ENCODE results near the gene TMEM259.

TMEM259 gene

DNA sequence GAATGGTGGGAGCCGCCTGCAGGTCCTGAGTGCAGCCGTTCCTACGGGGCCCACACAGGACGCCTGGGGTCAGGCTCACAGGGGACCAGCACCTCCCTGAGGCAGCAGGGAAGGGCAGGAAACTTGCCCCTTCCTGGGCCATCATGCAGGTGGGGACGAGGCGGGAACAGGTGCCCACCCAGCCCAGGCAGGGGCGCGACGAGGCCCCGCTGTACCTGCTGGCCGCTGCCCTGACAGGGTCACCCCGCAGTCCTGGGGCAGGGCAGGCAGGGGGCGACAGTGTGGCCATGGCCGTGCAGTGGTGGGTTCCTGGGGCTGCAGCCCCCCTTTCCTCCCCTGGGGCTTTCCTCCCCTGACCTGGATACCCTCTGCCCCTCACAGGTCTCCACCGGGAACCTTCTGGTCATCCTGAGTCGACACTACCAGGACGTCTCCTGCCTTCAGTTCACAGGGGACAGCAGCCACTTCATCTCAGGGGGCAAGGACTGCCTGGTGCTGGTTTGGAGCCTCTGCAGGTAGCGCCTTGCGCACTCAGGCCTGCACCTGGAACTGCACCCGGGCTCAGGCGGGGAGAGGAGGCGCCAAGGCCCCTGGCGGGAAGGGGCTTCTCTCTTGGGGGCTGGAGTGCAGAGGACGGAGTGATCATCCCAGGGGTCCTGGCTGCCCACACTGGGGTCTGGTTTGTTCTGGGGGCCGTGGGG, 31.4 kb downstream of the TMEM259 start:
- DNase-seq (ENCODE audit: low read depth, low spot score) = peak; percentile 57

DNA sequence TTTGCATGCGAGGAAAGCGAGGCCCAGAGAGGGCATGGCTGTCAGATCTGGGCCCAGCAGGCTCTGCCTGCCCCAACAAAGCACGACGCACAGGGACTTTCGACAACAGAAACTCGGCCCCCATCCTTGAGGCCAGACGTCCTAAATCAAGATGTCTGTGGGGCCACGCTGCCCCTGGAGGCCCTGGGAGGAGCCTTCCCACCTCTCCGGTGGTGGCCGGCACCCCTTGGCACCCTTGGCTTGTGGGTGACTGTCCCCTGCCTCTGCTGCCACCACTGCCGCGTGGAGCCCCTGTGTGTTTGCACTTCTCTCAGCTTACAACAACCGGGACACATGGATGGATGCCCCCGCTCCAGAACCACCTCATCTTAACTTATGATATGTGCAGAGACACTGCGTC, 32.4 kb downstream of the TMEM259 start:
- no peak for DNase-seq (ENCODE audit: low read depth, low spot score)

DNA sequence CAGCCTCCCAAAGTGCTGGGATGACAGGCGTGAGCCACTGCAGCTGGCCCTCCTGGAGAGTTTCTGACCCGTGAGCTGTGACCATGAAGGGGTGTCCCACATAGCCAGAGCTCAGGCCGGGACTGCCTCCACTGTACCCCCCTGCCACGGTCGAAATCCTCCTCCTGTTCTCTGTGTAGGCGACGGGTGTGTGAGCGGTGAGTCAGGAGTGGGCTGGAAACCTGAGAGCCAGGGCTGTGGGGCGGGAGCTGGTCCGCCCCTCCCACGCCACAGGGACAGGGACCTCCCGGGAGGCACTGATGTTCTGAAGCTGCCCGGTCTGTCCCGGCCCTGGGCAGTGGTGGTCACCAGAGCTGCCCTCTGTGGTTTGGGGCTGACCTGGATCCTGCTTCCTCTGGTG, 32.8 kb downstream of the TMEM259 start:
- DNase-seq (ENCODE audit: low read depth, low spot score) = no peak

DNA sequence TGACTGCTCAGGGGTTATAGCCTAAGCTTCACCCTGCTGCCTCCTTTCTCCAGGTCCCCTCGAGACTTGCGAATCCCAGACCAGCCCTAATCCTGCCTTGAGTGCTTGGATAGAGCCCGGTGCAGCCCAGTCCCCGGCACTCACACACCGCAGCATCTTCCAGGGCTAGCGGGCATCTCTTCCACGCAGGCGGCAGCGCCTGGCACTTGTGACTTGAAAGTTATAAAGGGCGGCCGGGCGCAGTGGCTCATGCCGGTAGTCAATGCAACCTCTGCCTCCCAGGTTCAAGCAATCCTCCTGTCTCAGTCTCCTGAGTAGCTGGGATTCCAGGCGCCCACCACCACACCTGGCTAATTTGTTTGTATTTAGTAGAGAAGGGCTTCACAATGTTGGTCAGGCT, 34.8 kb downstream of the TMEM259 start:
- DNase-seq (ENCODE audit: low read depth, low spot score) = no peak

DNA sequence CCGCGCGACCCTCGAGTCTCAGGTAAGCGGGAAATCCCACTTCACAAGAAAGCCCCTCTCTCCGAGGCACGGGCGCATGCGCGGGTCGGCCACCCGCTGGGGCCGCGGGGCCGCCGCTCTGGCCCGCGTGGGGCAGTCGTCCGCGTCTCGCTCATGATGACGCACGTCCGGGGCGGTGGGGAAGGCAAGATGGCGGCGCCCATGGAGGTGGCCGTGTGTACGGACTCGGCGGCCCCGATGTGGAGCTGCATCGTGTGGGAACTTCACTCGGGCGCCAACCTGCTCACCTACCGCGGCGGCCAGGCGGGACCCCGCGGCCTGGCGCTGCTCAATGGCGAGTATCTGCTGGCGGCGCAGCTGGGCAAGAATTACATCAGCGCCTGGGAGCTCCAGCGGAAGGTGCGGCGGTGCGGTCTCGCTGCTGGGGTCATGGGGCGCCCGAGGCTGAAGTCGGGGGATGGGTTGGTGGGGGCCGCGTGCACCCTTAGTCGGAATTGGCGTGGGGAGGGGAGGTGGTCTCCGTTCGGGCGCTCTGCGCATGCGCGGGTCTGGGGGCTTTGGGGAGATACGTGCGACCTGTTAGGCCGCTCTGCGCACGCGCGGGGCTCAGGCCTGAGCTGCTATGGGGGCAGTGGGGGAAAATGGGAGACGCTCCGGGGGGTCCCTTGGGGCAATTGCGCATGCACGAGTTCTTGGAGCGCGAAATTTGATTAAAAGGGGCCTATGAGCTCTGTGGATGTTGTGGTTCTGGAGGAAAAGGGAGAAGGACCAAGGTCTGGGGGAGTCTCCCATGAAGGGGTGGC, 36.6 kb downstream of the TMEM259 start, which contains the start of gene WDR18:
Gene WDR18 (plus strand): TSS at position 181 of the 803 bp plus-strand sequence. CDS start 9 bp downstream, at position 190.
- DNase-seq (ENCODE audit: low read depth, low spot score) = peak; percentile 90

DNA sequence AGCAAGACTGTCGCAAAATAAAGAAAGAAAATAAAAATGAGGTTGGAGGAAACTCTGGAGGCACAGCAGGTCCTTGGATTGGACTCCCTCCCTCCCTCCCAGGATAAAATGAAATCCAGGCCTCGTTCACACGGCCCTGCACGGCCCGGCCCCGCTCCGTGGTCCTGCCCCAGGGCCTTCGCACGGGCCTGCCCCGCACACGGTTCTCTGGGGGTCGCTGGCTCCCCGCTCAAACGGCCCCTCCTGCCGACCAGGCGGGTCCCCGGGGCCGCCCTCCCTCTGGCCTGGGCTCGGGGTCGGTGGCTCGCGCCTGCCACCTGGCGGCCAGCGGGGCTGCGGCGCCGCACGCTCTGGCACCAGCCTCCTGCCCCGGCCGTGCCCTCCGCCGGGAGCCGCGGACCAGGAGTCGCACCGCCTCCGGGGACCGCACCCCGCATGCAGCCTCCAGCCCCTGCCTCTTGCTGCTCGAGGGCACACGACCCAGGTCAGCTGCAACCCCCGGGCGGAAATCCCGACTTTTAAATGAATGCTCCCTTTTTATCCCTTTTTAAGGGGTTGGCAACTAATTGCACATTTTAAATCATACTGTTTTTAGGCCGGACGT, 38.3 kb downstream of the TMEM259 start:
- peak; percentile 88 for DNase-seq (ENCODE audit: low read depth, low spot score)

DNA sequence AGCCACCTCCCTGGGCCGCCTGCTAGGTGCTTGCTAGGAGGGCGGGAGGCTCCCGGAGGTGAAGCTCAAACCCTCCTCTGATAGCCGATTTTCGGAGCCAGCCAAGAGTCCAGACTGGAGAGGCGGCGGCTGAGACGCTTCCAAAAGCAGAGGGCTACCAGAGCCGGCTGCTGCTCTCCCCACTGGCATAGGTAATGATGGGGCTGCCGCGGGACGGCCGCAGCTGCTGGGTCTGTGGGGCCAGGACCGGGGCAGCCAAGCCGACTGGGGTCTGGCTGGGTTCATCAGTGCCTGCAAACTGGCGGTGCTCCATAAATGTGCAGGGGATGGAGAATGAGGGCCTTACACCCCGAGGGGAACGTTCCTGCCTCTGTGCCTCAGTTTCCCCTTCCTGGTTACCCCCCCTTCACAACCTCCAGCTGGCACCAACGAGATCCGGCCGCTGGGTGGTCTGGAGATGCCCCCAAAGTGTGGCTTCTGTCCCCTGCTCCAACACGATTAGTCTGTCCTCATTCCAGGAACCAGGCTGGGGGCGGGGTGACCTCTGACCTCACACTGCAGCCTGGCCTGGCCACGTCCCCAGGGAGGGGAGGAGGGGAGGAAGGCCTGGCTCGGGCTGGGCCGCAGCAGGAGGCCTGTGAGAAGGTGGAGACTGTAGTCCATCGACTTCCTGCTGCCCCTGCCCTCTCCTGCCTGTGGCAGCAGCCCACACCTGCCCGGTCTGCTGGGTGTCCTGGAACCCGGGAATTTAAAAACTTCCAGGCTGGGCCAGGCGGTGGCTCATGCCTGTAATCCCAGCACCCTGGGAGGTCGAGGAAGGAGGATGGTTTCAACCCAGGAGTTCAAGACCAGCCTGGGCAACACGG, 40.6 kb downstream of the TMEM259 start:
- DNase-seq (ENCODE audit: low read depth, low spot score) = peak; percentile 95

DNA sequence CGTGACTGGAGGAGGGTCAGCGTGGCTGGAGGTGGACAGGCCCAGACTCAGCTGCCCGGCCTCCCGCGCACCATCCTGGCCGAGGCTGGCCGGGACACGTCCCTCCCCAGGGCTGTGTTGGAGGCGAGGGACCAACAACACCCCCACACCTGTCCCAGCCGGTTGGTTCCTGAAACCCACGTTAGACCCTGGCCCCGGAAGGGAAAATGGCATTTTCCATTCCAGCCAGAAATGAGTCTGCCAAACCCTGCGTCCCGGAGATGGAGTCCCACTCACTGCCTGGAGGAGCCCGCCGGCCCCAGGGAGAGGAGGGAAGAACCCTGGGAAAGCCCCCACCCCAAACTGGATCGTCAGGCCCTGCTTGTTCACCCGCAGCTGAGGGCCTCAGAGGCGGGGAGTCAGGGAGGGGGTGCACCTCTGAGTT, 41.6 kb downstream of the TMEM259 start:
- no peak for DNase-seq (ENCODE audit: low read depth, low spot score)

DNA sequence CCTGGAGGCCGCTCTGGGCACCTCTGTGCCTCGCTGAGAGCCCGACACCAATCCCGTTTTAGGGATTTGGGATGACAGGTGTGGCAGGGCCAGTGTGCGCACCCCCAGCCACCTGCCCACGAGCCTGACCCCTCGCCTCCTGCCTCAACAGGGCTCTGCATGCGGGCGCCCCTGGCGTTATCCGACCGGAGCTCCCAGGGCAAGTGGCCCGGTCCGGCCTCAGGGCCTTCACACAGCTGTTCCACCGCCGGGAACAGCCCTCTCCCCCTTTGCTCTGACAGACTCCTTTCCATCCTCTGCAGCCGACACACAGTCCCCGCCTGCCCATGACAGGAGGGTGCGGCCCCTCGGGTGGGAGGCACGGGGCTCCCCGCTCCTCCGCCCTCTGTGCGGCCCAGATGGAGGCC, 43.9 kb downstream of the TMEM259 start:
- no peak for DNase-seq (ENCODE audit: low read depth, low spot score)

DNA sequence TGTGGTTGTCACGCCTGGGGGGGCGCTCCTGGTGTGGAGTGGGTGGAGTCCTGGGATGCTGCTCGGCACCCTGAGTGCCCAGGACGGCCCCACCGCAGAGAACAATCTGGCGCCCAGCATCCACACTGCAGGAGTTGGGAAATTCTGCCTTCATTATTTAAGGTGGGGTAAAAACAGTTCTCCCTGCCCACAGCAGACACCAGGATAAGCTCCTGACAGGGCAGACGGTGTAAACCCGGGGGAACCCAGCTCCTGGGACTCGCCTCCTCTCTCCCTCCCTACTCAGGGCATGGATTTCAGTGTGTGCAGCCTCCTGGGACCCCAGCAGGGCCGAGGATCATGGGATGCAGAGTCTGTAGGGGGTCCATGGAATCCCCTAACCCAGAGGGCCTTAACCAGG, 44.4 kb downstream of the TMEM259 start:
- DNase-seq (ENCODE audit: low read depth, low spot score) = no peak

DNA sequence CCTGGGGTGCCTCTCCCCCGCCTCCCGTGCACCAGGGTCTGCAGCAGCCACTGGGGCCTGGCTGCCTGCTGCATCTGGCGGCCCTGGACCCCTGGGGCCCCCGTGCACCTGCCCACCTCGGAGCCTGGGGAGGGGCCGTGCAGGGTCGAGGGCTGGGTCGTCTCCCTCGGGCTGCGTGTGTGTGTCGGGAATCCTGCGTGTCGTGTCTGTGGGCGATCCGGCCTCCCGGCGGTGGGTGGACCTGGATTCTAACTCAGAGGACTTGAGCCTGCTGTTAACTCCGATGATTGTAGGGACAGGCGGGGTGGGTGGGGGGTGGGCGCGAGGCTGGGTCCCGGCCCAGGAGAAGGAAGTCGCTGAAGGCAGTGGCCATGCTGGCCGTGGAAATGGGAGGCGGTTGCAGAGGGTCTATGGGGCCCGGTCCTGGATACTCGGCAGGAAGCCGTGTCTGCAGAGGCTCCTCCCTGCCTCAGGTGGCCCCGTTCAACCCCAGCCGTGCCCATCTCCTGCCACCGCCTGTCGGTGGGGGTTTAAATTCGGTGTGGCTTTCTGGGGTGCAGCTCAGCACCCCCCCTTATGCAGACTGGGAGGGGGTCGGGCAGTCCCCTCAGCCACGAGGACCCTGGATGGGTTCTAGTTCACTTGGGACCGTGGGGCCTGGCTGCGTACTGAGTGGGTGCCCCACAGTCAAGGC, 46.2 kb downstream of the TMEM259 start:
- DNase-seq (ENCODE audit: low read depth, low spot score) = no peak

DNA sequence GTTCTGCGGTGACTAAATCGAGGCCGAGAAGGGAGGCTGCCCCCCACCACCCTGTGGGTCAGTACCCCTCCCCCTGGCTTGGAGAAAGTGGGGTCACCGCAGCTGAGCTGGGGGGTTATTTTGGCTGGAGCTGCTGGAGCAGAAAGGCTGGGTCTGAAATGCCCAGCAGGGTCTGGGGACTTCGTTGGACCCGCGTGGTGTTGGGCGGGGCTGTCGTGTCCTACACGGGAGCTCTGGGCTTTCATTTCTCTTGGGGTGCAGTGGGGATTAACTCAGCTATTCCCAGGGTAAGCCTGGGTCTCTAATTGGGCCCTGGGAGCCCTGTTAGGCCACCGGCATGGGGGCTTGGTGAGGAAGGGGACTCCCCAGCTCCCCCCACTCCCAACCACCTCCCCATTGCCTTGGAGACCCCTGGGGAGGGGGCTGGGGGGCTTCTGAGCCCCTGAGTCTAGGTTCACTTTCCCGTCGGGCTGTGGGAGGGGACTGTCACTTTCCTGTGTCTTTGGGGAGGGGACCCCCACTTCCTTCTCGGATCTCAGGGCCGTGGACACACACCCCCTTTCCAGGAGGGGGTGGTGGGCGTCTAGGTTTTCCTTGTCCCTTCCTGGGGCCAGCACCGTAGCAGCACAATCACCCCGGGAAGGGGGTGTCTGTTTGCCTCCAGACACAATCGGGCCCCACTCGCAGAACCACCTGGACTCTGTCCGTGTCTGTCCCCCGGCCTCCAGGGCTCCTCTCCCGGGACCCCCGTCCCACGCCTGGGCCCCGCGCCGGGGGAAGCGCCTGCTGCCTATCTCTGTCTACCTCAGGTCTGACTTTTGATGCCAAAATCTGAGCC, 47.0 kb downstream of the TMEM259 start:
- no peak for DNase-seq (ENCODE audit: low read depth, low spot score)

DNA sequence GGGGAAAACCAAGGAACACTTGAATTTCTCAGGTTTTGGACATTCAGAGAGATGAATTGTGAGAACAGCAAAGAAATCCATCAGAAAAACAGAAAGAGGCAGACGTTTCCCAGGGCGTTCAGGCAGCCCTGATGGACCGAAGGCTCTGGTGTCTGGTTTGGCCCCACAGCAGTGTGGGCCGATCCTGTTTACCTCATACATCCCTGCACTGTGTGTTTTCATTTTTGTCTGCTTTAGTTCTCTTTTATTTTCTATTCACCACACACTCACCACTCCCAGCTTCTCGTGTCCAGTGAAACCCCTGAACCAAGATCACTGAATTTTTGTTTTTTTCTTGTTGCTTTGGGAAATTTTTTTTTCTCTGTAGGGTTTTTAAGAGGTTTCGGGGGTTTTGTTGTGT, 48.6 kb downstream of the TMEM259 start:
- DNase-seq (ENCODE audit: low read depth, low spot score) = no peak

DNA sequence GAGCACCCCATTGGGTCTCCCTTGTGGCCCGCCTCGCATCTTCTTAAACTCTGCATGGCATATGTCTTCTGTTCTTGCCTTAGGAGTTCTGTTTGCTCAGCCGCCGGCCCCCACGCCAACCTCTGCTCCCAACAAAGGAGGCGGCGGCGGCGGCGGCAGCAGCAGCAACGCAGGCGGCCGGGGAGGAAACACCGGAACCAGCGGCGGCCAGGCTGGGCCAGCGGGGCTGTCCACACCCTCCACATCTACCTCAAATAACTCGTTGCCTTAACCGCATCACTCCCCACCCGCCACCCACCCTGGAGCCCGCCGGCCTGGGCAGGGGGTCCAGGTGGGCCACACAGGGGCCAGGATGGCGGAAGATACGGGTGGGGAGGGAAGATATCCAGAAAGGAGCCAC, 49.1 kb downstream of the TMEM259 start:
- no peak for DNase-seq (ENCODE audit: low read depth, low spot score)

DNA sequence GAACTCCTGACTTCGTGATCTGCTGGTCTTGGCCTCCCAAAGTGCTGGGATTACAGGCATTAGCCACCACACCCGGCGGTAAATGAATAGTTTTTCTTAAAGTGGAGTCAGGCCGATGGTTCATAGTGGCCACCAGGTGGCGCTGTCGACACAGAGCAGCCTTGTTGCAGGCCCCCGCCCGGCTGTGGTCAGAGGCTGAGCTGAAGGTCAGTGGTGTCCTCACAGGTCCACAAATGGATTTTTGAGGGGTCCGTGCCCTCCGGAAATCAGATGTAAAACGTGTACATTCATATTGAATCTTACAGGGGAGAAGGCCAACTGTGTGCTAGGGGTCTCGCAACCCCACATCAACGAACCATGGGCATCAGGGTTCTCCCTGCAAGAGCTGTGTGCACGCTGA, 50.2 kb downstream of the TMEM259 start:
- DNase-seq (ENCODE audit: low read depth, low spot score) = peak; percentile 77

DNA sequence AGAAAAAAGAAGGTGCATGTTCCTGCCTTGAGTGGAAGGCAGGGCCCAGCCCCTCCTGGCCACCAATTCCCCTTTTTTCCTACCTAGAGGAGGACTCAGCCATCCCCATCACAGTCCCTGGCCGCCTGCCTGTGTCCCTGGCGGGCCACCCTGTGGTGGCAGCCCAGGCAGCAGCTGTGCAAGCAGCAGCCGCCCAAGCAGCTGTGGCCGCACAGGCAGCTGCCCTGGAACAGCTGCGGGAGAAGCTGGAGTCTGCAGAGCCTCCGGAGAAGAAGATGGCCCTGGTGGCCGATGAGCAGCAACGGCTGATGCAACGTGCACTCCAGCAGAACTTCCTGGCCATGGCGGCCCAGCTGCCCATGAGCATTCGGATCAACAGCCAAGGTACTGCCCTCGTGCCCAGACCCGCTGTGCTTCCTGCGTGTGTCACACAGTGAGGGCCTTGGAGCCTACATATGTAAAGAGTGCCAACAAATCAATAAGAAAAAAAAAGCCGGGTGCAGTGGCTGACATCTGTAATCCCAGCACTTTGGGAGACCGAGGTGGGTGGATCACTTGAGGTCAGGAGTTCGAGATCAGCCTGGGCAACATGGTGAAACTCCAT, 54.3 kb downstream of the TMEM259 start:
- no peak for DNase-seq (ENCODE audit: low read depth, low spot score)

DNA sequence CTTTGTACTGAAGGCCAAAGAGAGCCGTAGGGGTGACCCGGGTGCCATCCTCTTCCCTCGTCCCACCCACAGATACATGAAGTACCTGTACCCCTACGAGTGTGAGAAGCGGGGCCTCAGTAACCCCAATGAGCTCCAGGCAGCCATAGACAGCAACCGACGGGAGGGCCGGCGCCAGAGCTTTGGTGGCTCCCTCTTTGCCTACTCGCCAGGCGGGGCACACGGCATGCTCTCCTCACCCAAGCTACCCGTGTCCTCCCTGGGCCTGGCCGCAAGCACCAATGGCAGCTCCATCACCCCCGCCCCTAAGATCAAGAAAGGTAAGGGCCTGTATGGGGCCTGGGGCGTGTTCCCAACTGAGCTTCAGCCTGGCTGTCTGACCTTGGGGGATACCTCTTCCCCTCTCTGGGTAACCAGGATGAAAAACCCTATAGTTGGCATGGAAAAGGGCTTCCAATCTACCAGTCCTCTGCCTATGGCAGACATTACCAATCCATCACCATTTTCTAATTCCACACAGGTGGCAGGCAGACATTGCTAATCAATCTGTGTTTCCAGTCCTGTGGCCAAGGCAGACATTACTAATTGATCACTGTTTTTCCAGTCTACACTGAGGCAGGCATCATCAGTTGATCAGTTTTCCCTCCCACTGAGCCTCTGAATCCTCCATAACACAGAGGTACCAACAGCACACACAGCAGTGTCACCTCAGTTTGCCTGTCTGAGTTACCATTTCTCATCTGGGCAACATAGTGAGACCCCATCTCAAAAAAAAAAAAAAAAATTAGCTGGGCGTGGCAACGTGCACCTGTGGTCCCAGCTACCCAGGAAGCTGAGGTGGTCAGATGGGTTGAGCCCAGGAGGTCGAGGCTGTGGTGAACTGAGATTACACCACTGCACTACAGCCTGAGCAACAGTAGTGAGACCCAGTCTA, 55.9 kb downstream of the TMEM259 start:
- no peak for DNase-seq (ENCODE audit: low read depth, low spot score)

DNA sequence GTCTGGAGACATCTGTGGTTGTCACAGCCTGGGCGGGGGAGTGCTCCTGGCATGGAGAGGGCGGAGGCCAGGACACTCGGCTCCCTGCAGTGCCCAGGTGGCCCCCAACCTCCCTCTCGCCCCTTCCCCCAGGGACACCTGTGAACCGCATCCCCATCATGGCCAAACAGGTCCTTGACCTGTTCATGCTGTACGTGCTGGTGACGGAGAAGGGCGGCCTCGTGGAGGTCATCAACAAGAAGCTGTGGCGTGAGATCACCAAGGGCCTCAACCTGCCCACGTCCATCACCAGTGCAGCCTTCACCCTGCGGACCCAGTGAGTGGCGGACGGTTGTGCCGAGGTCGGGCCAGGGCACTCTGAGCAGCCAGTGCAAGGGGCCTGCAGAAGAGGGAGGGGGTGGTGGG, 56.8 kb downstream of the TMEM259 start:
- DNase-seq (ENCODE audit: low read depth, low spot score) = no peak

Data from ELF-1 (cell line).